HepG2 (cell line): ENCODE measurements around the gene RTN4RL2. TPM values are rescaled to one million over a fixed set of nuclear protein-coding genes. Genes with fewer than 3 reads are reported as not detected.

ENCODE experiments used
- ARNT ChIP-seq: fragments of 450-650 bp; IDR thresholded peaks from 2 replicates; pipeline ENCODE4 v1.6.1; 2017
- DR1 ChIP-seq: sonication (generic); formaldehyde crosslinking; IDR thresholded peaks from 2 replicates; pipeline ENCODE4 v1.8.0; 2021; ENCODE audit warnings: mild to moderate bottlenecking, missing genetic modification reagents, inconsistent platforms
- KDM2A ChIP-seq: sonication (generic); formaldehyde crosslinking; IDR thresholded peaks from 2 replicates; pipeline ENCODE4 v1.4.0; 2020; ENCODE audit warnings: low read depth, missing genetic modification reagents, borderline replicate concordance
- POLR2A ChIP-seq, 2 experiments: IDR thresholded peaks; 2 replicates each; pipeline ENCODE4 v1.6.1; 2011; ENCODE audit warnings: low read depth in 2 of 2, low read length in 2 of 2, mild to moderate bottlenecking in 1 of 2, moderate library complexity in 1 of 2; ENCODE audit not compliant: insufficient read depth in 1 of 2
- RCOR2 ChIP-seq: IDR thresholded peaks from 2 replicates; pipeline ENCODE4 v1.6.1; 2016; ENCODE audit warnings: missing biosample characterization, missing genetic modification reagents
- REST ChIP-seq, 2 experiments: IDR thresholded peaks; 2 replicates each; pipeline ENCODE4 v1.6.1; 2011 to 2012; ENCODE audit warnings: low read length in 2 of 2, borderline replicate concordance in 1 of 2, low read depth in 1 of 2, mild to moderate bottlenecking in 1 of 2, moderate library complexity in 1 of 2
- REXO4 ChIP-seq: sonication (generic); formaldehyde crosslinking; IDR thresholded peaks from 2 replicates; pipeline ENCODE4 v1.8.0; 2022; ENCODE audit warnings: missing genetic modification reagents, mild to moderate bottlenecking, borderline replicate concordance
- SMAD3 ChIP-seq: sonication (generic); formaldehyde crosslinking; IDR thresholded peaks from 2 replicates; pipeline ENCODE4 v1.4.0; 2020; ENCODE audit warnings: missing genetic modification reagents
- SNAPC4 ChIP-seq: sonication (generic); formaldehyde crosslinking; IDR thresholded peaks from 2 replicates; pipeline ENCODE4 v1.4.0; 2020; ENCODE audit warnings: mild to moderate bottlenecking, missing genetic modification reagents
- ZFP37 ChIP-seq: sonication (generic); formaldehyde crosslinking; IDR thresholded peaks from 2 replicates; pipeline ENCODE4 v1.4.0; 2020; ENCODE audit warnings: missing genetic modification reagents, borderline replicate concordance
- ZNF512B ChIP-seq: sonication (generic); formaldehyde crosslinking; IDR thresholded peaks from 2 replicates; pipeline ENCODE4 v1.5.1; 2020; ENCODE audit warnings: missing genetic modification reagents, mild to moderate bottlenecking, borderline replicate concordance
- ZNF558 ChIP-seq: sonication (generic); formaldehyde crosslinking; IDR thresholded peaks from 2 replicates; pipeline ENCODE4 v1.9.0; 2022; ENCODE audit warnings: mild to moderate bottlenecking, missing genetic modification reagents, borderline replicate concordance
- ZNF687 ChIP-seq: sonication (generic); formaldehyde crosslinking; IDR thresholded peaks from 2 replicates; pipeline ENCODE4 v1.5.1; 2020; ENCODE audit warnings: mild to moderate bottlenecking, missing genetic modification reagents, moderate library complexity
- polyA plus RNA-seq, 8 experiments: library from polyadenylated mRNA; depleted of rRNA in 3 of 8; stranded (reverse) in 7 of 8; unstranded in 1 of 8; fragments of >200 nt; fragmentation: Illumina TruSeq in 4 of 8; extraction: Trizol in 4 of 8; gene quantifications; 2 replicates each; pipeline versions ENCODE4 v1.2.1 to v1.2.3, GENCODE V29; 2011 to 2016; ENCODE audit warnings: low read depth in 4 of 8, missing spikeins in 1 of 8, mixed read lengths in 1 of 8; ENCODE audit not compliant: insufficient read depth in 1 of 8
- total RNA-seq, 5 experiments: library from RNA; depleted of rRNA; stranded (reverse); fragments of >200 nt; fragmentation: Illumina TruSeq; extraction: Trizol; gene quantifications; 2 replicates each; pipeline ENCODE4 v1.2.3, GENCODE V29; 2016; ENCODE audit warnings: low read depth in 1 of 5

Gene RTN4RL2
- total and polyA plus RNA-seq, 2 of the 13 experiments (the other 11 are each of a cell fraction or from before 2014, with no cell fraction given) = 1.3 to 4.3 TPM

- TF ChIP-seq SNAPC4 = no peak
- TF ChIP-seq ARNT = no peak
- TF ChIP-seq POLR2A (IDR thresholded peaks at IDR 0.05; ENCODE audit: insufficient read depth in 1 of 2, low read depth in 2 of 2, low read length in 2 of 2) = peak; percentile 42 to 59; a peak in 3 of 4 replicates
- peak in 1 of 2 experiments; percentile 61; a peak in 1 of 4 replicates for TF ChIP-seq REST (IDR thresholded peaks at IDR 0.05; ENCODE audit: borderline replicate concordance in 1 of 2, low read depth in 1 of 2, low read length in 2 of 2)
- no peak for TF ChIP-seq REXO4 (CRISPR knock-in tag)
- TF ChIP-seq ZFP37 (CRISPR knock-in tag) = no peak
- TF ChIP-seq RCOR2 = peak; percentile 87
- TF ChIP-seq KDM2A (CRISPR knock-in tag) = 0 out of 2 replicates have a peak, but pooled peaks have one; percentile 31
- no peak for TF ChIP-seq DR1
- TF ChIP-seq ZNF512B (CRISPR knock-in tag) = 0 out of 2 replicates have a peak, but pooled peaks have one; percentile 63
- peak; percentile 70 for TF ChIP-seq SMAD3 (CRISPR knock-in tag)
- TF ChIP-seq ZNF558 (CRISPR knock-in tag) = no peak
- TF ChIP-seq ZNF687 (CRISPR knock-in tag) = peak; percentile 58
Observed at GRCh38 chr11:57453543-57454177, 6.7 kb upstream of the RTN4RL2 start (continued).
